ENCODE results near the gene GID8.
"Not testable (repeated sequence)": the region's sequence is repeated elsewhere in the genome, so short reads cannot be mapped to it uniquely, and the experiment has no call there.

Gene GID8

GRCh38 chr20:62959101-62959971 lies 21.4 kb downstream of the GID8 start:
- Histone ChIP-seq H3K9me3 (ENCODE audit: control insufficient read depth, insufficient read depth, low read length) (no peaks in the 10 kb centered on the region), H3K36me3 (ENCODE audit: control insufficient read depth, insufficient read depth, low read length) (peaks cover 31% of the 10 kb centered on the region), H3K27me3 (ENCODE audit: control insufficient read depth, insufficient read depth, low read length) (no peaks in the 10 kb centered on the region), H3K4me1 (ENCODE audit: control insufficient read depth, insufficient read depth, low read length) (peaks cover 3% of the 10 kb centered on the region; the same call in 1 of the 2 replicates), H3K4me3 (ENCODE audit: low read length) (no peak overlapping the region), H3K27ac (ENCODE audit: low read length) (no peak overlapping the region)
- no CpG with 5 or more reads among the region's 43 CpGs for WGBS (ENCODE audit: insufficient coverage, insufficient read length)
- DNase-seq (ENCODE audit: low read depth, low spot score): no peak

GRCh38 chr20:62959998-62960436 lies 22.1 kb downstream of the GID8 start:
- Histone ChIP-seq H3K36me3 (ENCODE audit: control insufficient read depth, insufficient read depth, low read length) (peaks cover 32% of the 10 kb centered on the region), H3K4me1 (ENCODE audit: control insufficient read depth, insufficient read depth, low read length) (no peaks in the 10 kb centered on the region; the same call in 1 of the 2 replicates), H3K27me3 (ENCODE audit: control insufficient read depth, insufficient read depth, low read length) (no peaks in the 10 kb centered on the region), H3K9me3 (ENCODE audit: control insufficient read depth, insufficient read depth, low read length) (no peaks in the 10 kb centered on the region), H3K4me3 (ENCODE audit: low read length) (no peak overlapping the region), H3K27ac (ENCODE audit: low read length) (no peak overlapping the region)
- no CpG with 5 or more reads among the region's 20 CpGs for WGBS (ENCODE audit: insufficient coverage, insufficient read length)
- DNase-seq (ENCODE audit: low read depth, low spot score): no peak

- H3K4me1 ChIP-seq (ENCODE audit: control insufficient read depth, insufficient read depth, low read length); H3K9me3 ChIP-seq (ENCODE audit: control insufficient read depth, insufficient read depth, low read length); H3K27me3 ChIP-seq (ENCODE audit: control insufficient read depth, insufficient read depth, low read length); DNase-seq (ENCODE audit: low read depth, low spot score); H3K27ac ChIP-seq (ENCODE audit: low read length); H3K4me3 ChIP-seq (ENCODE audit: low read length): not testable (repeated sequence)
- no CpG with 5 or more reads among the region's 31 CpGs for WGBS (ENCODE audit: insufficient coverage, insufficient read length)
- peaks cover 32% of the 10 kb centered on the region for H3K36me3 ChIP-seq (ENCODE audit: control insufficient read depth, insufficient read depth, low read length)
Measured at GRCh38 chr20:62960446-62961309, 22.7 kb downstream of the GID8 start.

- H3K27ac ChIP-seq (ENCODE audit: low read length): no peak overlapping the region
- no peak overlapping the region for H3K4me3 ChIP-seq (ENCODE audit: low read length)
- no peaks in the 10 kb centered on the region for H3K9me3 ChIP-seq (ENCODE audit: control insufficient read depth, insufficient read depth, low read length)
- peaks cover 32% of the 10 kb centered on the region for H3K36me3 ChIP-seq (ENCODE audit: control insufficient read depth, insufficient read depth, low read length)
- DNase-seq (ENCODE audit: low read depth, low spot score): no peak
- no peaks in the 10 kb centered on the region for H3K27me3 ChIP-seq (ENCODE audit: control insufficient read depth, insufficient read depth, low read length)
- no peaks in the 10 kb centered on the region; the same call in 1 of the 2 replicates for H3K4me1 ChIP-seq (ENCODE audit: control insufficient read depth, insufficient read depth, low read length)
- no CpG with 5 or more reads among the region's 19 CpGs for WGBS (ENCODE audit: insufficient coverage, insufficient read length)
Measured at GRCh38 chr20:62961310-62961783, 23.4 kb downstream of the GID8 start.

GRCh38 chr20:62961799-62962198 lies 23.9 kb downstream of the GID8 start:
- Histone ChIP-seq H3K4me3 (ENCODE audit: low read length) (no peak overlapping the region), H3K27ac (ENCODE audit: low read length) (no peak overlapping the region), H3K27me3 (ENCODE audit: control insufficient read depth, insufficient read depth, low read length) (no peaks in the 10 kb centered on the region), H3K9me3 (ENCODE audit: control insufficient read depth, insufficient read depth, low read length) (no peaks in the 10 kb centered on the region), H3K36me3 (ENCODE audit: control insufficient read depth, insufficient read depth, low read length) (peaks cover 30% of the 10 kb centered on the region), H3K4me1 (ENCODE audit: control insufficient read depth, insufficient read depth, low read length) (no peaks in the 10 kb centered on the region; the same call in 1 of the 2 replicates)
- DNase-seq (ENCODE audit: low read depth, low spot score): no peak
- no CpG with 5 or more reads among the region's 8 CpGs for WGBS (ENCODE audit: insufficient coverage, insufficient read length)

GRCh38 chr20:62962221-62962879 lies 24.4 kb downstream of the GID8 start:
- no peak overlapping the region for H3K27ac ChIP-seq (ENCODE audit: low read length)
- WGBS (ENCODE audit: insufficient coverage, insufficient read length): no CpG with 5 or more reads among the region's 30 CpGs
- no peak for DNase-seq (ENCODE audit: low read depth, low spot score)
- H3K36me3 ChIP-seq (ENCODE audit: control insufficient read depth, insufficient read depth, low read length): peaks cover 27% of the 10 kb centered on the region
- H3K4me1 ChIP-seq (ENCODE audit: control insufficient read depth, insufficient read depth, low read length): no peaks in the 10 kb centered on the region; the same call in 1 of the 2 replicates
- no peaks in the 10 kb centered on the region for H3K9me3 ChIP-seq (ENCODE audit: control insufficient read depth, insufficient read depth, low read length)
- H3K27me3 ChIP-seq (ENCODE audit: control insufficient read depth, insufficient read depth, low read length): no peaks in the 10 kb centered on the region
- no peak overlapping the region for H3K4me3 ChIP-seq (ENCODE audit: low read length)

- DNase-seq (ENCODE audit: low read depth, low spot score): no peak
- Histone ChIP-seq H3K4me3 (ENCODE audit: low read length) (no peak overlapping the region), H3K9me3 (ENCODE audit: control insufficient read depth, insufficient read depth, low read length) (no peaks in the 10 kb centered on the region), H3K27me3 (ENCODE audit: control insufficient read depth, insufficient read depth, low read length) (no peaks in the 10 kb centered on the region), H3K36me3 (ENCODE audit: control insufficient read depth, insufficient read depth, low read length) (peaks cover 20% of the 10 kb centered on the region), H3K4me1 (ENCODE audit: control insufficient read depth, insufficient read depth, low read length) (no peaks in the 10 kb centered on the region; the same call in 1 of the 2 replicates), H3K27ac (ENCODE audit: low read length) (no peak overlapping the region)
- WGBS (ENCODE audit: insufficient coverage, insufficient read length): no CpG with 5 or more reads among the region's 32 CpGs
Measured at GRCh38 chr20:62962891-62963613, 25.1 kb downstream of the GID8 start.

GRCh38 chr20:62963614-62964397 lies 25.9 kb downstream of the GID8 start:
- H3K27ac ChIP-seq (ENCODE audit: low read length): no peak overlapping the region
- no peaks in the 10 kb centered on the region for H3K9me3 ChIP-seq (ENCODE audit: control insufficient read depth, insufficient read depth, low read length)
- H3K36me3 ChIP-seq (ENCODE audit: control insufficient read depth, insufficient read depth, low read length): peaks cover 20% of the 10 kb centered on the region
- no peaks in the 10 kb centered on the region; the same call in 1 of the 2 replicates for H3K4me1 ChIP-seq (ENCODE audit: control insufficient read depth, insufficient read depth, low read length)
- no peak for DNase-seq (ENCODE audit: low read depth, low spot score)
- H3K27me3 ChIP-seq (ENCODE audit: control insufficient read depth, insufficient read depth, low read length): no peaks in the 10 kb centered on the region
- no peak overlapping the region for H3K4me3 ChIP-seq (ENCODE audit: low read length)
- no CpG with 5 or more reads among the region's 32 CpGs for WGBS (ENCODE audit: insufficient coverage, insufficient read length)

- H3K4me3 ChIP-seq (ENCODE audit: low read length): no peak overlapping the region
- H3K27ac ChIP-seq (ENCODE audit: low read length): no peak overlapping the region
- WGBS (ENCODE audit: insufficient coverage, insufficient read length): no CpG with 5 or more reads among the region's 20 CpGs
- no peak for DNase-seq (ENCODE audit: low read depth, low spot score)
- H3K9me3 ChIP-seq (ENCODE audit: control insufficient read depth, insufficient read depth, low read length): no peaks in the 10 kb centered on the region
- no peaks in the 10 kb centered on the region; the same call in 1 of the 2 replicates for H3K4me1 ChIP-seq (ENCODE audit: control insufficient read depth, insufficient read depth, low read length)
- H3K27me3 ChIP-seq (ENCODE audit: control insufficient read depth, insufficient read depth, low read length): no peaks in the 10 kb centered on the region
- H3K36me3 ChIP-seq (ENCODE audit: control insufficient read depth, insufficient read depth, low read length): peaks cover 20% of the 10 kb centered on the region
Measured at GRCh38 chr20:62964700-62965099, 26.8 kb downstream of the GID8 start.

Measured in iPS DF 6.9 (cell line).